Activated CD4-positive, alpha-beta T cell treated with anti-CD3 and anti-CD28 coated beads for 4 hours (primary cell): ENCODE measurements around the gene NR4A2.
"Not testable (repeated sequence)": the region's sequence is repeated elsewhere in the genome, so short reads cannot be mapped to it uniquely, and the experiment has no call there.

Experiments
- DNase-seq, 2 donors: peaks; one replicate each; pipeline ENCODE4 v3.0.0-alpha.2; 2020

Gene NR4A2

GRCh38 chr2:156320486-156321098, 11.9 kb downstream of the NR4A2 start:
- DNase-seq = no peak

GRCh38 chr2:156319811-156320485, 12.6 kb downstream of the NR4A2 start:
- no peak for DNase-seq

- DNase-seq = no peak
Observed at GRCh38 chr2:156317631-156318030, 14.9 kb downstream of the NR4A2 start.

- DNase-seq = no peak
Observed at GRCh38 chr2:156311976-156312375, 20.5 kb downstream of the NR4A2 start.

GRCh38 chr2:156310773-156311172, 21.7 kb downstream of the NR4A2 start:
- no peak for DNase-seq

GRCh38 chr2:156309917-156310316, 22.6 kb downstream of the NR4A2 start:
- no peak for DNase-seq

- DNase-seq = no peak
Observed at GRCh38 chr2:156309167-156309566, 23.4 kb downstream of the NR4A2 start.

GRCh38 chr2:156306821-156307220, 25.7 kb downstream of the NR4A2 start:
- no peak for DNase-seq

GRCh38 chr2:156305121-156305520, 27.4 kb downstream of the NR4A2 start:
- DNase-seq = no peak

- DNase-seq = no peak
Observed at GRCh38 chr2:156300337-156300736, 32.2 kb downstream of the NR4A2 start.

GRCh38 chr2:156294945-156295580, 37.5 kb downstream of the NR4A2 start:
- no peak for DNase-seq

- DNase-seq = not testable (repeated sequence)
Observed at GRCh38 chr2:156293382-156293781, 39.1 kb downstream of the NR4A2 start.

GRCh38 chr2:156279446-156280150, 52.9 kb downstream of the NR4A2 start:
- DNase-seq = no peak
